Stimulated activated naive CD4-positive, alpha-beta T cell treated with Interleukin-2 at 50 U/mL for 16 hours (primary cell): ENCODE data around the gene MARK2.

Experiments used
- DNase-seq: peaks from one replicate; lab custom pipeline; 2025; lab: John Stamatoyannopoulos, UW

The MARK2 gene

GRCh38 chr11:63929616-63930015 lies 90.7 kb downstream of the MARK2 start:
- DNase-seq = no peak

DNA sequence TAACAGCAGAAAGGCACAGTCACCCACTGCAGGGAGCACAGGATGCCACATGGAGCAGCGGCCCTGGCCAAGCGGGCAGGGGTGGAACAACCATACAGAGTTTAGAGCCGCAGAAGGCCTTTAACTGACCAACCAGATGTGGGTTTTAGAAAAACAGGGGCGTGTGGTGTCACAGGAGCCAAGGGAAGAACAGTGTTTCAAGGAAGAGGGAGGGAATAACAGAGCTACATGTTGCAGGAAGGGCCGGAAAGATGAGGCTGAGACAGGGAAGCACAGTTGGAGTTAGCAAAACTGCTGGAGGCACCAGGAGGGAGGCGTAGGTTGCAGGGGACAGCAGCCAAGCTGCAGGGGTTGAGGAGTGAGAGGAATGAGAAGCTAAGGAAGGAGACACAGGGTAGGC lies 92.1 kb downstream of the MARK2 start:
- DNase-seq = no peak

- DNase-seq = no peak
Observed at GRCh38 chr11:63931876-63932275, 93.0 kb downstream of the MARK2 start.

DNA sequence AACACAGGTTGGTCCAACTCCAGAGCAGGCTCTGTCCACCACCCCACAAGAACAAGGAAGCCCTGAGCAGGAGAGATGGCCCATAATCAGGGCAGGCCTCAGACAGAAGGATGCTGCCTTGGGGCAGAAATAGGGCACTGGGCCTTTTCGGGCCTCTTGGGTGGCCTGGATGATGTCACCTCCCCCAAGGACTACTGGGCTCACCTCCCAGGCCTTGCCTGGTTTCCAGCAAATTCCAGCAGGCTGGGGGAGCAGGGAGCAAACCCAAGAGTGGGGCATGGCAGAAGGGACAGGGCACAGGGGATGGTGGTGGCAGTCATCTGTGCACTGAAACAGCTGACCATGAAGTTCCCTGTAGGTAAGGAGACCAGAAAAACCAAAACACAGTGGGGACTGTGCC lies 94.5 kb downstream of the MARK2 start:
- DNase-seq = no peak

GRCh38 chr11:63937713-63938478 lies 99.0 kb downstream of the MARK2 start:
- DNase-seq = no peak

DNA sequence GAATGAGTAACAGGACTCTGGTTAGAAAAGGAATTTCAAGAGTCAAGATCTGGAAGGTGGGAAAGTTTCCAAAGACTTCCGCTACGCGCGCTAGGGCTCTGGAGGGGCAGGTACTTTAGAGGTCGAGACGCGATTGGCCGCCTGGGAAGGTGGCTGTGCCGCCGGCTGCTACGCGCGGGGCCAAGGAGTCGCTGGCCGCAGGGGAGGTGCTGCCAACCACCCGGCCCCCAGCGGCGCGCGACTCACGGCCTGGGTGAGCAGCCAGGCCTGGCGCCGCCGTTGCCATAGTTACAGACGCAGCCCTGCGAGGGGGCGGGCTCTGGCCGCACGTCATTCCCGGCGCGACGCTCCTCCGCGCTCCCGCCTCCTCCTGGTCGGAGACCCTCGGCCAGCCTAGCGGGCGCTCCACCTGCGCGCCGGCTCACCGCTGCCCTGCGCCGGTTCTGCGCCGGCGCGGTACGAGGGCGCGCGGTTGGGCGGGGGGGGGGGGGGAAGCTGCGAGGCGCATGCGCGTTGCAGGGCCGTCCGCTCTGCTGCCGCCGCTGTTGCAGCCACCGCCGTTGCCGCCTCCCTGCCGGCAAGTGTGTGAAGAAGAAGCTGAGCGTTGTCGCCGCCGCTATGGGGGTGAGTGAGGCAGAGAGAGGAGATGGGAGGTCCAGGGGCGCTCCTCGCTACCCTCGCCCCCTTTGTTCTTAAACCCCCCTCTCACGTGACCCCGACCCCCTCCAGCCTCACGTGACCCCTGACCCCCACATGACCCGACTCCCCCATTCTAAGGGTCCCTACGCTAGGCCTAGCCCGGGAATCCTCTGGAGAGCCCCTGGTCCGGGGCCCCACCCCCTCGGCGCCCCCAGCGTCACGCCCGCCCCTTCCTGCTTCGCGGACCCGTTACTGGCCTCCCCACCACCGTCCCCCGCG lies 99.8 kb downstream of the MARK2 start, which contains the start of gene NAA40:
NAA40 (plus strand) TSS at position 524 of the 918 bp plus-strand sequence; CDS start at position 619, 95 bp downstream.
- DNase-seq = peak; percentile 93

DNA sequence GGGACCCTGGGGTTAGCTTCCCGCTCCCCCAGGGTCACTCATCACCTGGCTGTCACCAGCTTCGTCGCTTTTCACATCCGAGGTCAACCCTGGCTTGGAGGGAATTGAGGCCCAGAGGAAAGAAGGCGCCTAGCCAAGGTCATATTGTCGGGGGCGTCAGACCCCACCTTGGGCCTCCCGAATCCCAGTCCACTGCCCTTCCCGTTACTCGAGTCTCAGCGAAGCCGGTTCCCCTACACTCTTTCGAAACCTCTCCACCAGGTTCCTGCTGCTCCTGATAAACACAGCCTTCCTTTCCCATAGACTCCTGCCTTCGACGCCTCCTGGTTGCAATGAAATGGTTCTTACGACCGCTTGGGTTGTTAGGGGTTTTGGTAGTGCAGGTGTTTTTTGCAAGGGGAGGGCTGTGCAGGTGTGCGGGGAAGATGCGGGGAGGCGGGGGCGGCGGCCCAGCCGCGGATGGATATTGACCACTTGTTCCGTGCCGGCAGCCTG lies 100.5 kb downstream of the MARK2 start:
- DNase-seq = no peak

DNA sequence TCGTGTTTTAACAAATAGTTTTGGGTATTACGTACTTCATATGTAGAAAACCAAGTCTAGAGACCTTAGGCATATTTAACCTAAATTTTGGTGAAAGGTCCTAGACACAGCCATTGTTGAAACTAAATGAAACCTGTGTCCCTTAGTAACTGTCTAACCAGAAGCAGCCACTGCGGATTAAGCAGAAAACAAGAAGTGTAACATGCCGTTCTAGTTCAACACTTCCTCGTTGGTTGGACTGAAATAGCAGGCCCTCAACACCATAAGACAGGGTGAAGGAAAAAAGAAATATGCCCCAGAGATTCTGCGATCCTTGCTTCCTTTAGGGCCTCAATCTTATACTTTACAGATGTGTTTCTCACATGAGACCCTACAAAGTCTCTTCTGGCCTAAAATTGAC lies 101.9 kb downstream of the MARK2 start:
- no peak for DNase-seq

DNA sequence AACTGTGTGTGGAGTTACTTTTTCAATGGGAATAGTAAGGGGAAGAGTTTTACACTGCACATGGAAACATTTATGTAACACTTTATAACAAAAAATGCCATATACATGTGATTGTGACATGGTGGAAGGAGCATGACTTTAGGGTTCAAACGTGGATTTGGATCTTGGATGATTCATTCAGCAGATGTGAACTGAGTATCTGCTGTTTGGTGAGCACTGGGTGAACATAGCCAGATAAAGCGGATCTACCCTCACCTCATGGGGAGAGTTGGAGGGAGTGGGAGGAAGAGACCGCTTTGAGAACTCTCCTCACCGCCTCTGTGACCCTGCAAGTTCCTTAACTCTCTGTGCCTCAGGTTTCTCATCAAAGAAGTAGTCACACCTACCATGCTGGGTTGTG lies 103.0 kb downstream of the MARK2 start:
- DNase-seq = no peak

DNA sequence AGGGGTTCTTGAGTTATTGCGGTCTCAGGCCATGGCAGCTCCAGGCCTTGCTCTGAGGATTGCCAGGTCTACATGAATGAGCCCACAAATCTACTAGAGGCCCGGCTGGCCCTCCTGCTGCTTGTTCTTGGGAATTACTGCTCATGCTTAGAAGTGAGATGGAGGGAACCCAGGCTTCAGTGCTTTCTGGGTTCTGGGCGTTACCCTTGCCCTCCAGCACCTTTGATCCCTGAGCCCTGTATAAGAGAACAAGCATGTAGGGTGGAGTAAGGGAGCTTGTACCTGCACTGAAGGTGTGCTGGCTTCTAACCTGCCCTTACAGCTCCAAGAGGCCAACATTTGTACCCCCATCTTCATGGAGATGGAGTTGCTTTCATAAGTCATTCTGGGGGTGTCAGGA lies 103.9 kb downstream of the MARK2 start:
- no peak for DNase-seq

DNA sequence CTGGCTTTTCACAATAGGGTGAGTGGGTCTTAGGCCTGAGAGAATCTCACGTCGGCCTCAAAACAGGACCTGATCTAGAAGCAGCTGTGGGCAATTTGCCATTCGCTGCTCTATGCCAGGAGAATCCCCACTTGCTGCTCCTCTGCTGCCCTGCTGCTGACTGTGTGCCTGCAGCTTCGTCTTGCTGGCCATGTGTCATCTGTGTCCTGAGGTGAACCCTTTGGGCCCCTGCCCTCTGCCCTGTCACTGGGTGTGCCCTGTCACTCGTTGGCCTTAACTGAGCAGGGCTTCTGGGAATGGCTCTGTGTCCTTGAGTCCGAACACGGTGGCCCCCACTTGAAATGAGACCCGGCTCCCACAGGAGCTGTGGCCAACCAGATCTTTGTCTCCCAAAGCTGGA lies 106.1 kb downstream of the MARK2 start:
- DNase-seq = no peak

GRCh38 chr11:63945477-63946163 lies 106.7 kb downstream of the MARK2 start:
- peak; percentile 43 for DNase-seq

GRCh38 chr11:63951779-63952536 lies 113.0 kb downstream of the MARK2 start:
- DNase-seq = peak; percentile 6

DNA sequence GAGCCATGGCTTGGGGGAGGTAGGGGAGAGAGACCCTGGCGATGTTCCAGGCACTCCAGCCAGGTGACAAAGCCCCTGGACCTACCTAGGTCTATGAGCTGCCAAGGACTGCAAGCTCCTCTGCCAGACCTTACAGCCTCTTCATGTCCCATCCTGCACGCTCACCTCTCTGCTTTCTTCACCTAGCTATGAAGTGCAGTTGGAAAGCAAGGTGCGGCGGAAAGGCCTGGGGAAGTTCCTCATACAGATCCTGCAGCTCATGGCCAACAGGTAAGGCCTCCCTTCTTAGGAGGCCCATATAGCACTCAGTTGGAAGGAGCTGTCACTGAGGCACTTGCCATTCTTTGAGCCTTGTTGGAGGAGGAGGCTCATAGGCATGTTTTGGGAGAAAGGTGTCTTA lies 113.7 kb downstream of the MARK2 start:
- no peak for DNase-seq

DNA sequence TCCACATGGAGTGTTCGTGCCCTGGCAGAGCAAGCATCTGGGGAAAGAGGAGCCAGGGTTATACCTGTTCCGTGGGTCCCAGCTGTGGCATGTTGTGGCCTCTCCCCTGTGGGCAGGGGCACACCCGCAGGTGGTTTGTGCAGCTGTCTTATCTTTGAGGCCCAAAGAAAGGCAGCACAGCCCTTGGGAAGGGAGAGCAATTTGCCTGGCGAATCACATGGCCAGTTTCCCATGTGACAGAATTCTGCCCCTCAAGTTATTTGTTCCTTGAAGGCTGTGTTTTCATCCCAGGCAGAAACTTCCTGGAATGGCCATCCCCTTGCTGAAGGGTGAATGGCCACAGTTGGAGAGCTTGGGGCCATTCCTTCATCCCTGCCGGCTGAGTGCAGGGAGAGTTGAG lies 119.1 kb downstream of the MARK2 start:
- DNase-seq = no peak
